IPS-20b (cell line): Measurements from ENCODE around the gene CACNA1C.

Experiments
- H3K27ac ChIP-seq: one replicate; pipeline ENCODE4 v1.5.1; 2013; ENCODE audit warnings: low read length
- H3K27me3 ChIP-seq: 2 replicates; pipeline ENCODE4 v1.6.1; 2013; ENCODE audit warnings: mild to moderate bottlenecking, low read length, inconsistent platforms; ENCODE audit not compliant: insufficient read depth
- H3K36me3 ChIP-seq: 2 replicates; pipeline ENCODE4 v1.6.1; 2013; ENCODE audit warnings: low read depth, mild to moderate bottlenecking, inconsistent platforms, low read length, moderate library complexity; ENCODE audit not compliant: insufficient read depth
- H3K4me1 ChIP-seq: 2 replicates; pipeline ENCODE4 v1.6.1; 2013; ENCODE audit warnings: mild to moderate bottlenecking, control low read depth, inconsistent platforms, low read length, moderate library complexity; ENCODE audit not compliant: insufficient read depth
- H3K4me3 ChIP-seq: 2 replicates; pipeline ENCODE4 v1.5.1; 2013; ENCODE audit warnings: mild to moderate bottlenecking, low read length, inconsistent platforms
- H3K9ac ChIP-seq: 2 replicates; pipeline ENCODE4 v1.6.1; 2013; ENCODE audit warnings: low read depth, mild to moderate bottlenecking, inconsistent platforms, low read length, moderate library complexity
- H3K9me3 ChIP-seq: 2 replicates; pipeline ENCODE4 v1.6.1; 2013; ENCODE audit warnings: mild to moderate bottlenecking, low read depth, low read length, inconsistent platforms; ENCODE audit not compliant: insufficient read depth

Gene CACNA1C

DNA sequence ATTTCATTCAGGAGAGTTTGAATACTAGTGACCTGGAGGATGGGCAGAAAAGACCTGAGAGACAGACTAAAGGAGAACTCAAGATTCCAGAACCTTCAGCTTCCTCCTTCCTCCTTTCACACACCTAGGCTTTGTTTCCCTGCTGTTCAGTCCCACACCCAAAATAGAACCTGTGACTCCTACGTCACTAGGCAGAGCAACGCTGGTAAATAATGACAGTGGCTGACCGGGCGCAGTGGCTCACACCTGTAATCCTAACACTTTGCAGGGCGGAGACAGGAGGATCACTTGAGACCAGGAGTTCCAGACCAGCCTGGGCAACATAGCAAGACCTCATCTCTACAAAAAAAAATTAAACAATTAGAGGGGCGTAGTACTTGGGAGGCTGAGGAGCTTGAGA is 575.6 kb downstream of the CACNA1C start:
- H3K9ac ChIP-seq: no peak overlapping the region

DNA sequence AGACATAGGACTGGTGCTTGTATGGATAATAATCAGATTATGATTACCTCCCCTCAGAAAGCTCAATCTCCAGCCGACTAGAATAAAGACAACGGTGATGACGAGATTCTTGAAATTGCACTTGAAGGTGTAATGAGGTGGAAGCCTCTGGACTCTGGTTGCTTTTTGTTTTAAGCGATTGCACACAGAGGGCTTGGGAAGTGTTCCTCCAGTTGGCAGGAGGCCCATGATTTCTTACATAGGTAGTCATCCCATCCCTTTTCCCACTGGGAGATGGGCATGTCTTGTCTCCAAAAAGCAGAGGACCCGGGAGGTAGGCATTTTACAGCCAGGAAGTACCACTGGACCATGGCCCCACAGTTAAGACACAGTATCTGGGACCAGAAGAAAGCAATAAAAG is 576.3 kb downstream of the CACNA1C start:
- no peak overlapping the region for H3K27ac ChIP-seq
- H3K27me3 ChIP-seq: no peaks in the 10 kb centered on the region
- H3K9ac ChIP-seq: no peak overlapping the region
- H3K36me3 ChIP-seq: no peaks in the 10 kb centered on the region
- H3K4me1 ChIP-seq: peaks cover 8% of the 10 kb centered on the region; the same call in 1 of the 2 replicates
- H3K4me3 ChIP-seq: no peak overlapping the region
- no peaks in the 10 kb centered on the region for H3K9me3 ChIP-seq

More for the DNA sequence above, 575.6 kb downstream of the CACNA1C start:
- Histone ChIP-seq H3K27ac (no peak overlapping the region), H3K4me3 (no peak overlapping the region), H3K4me1 (peaks cover 8% of the 10 kb centered on the region; the same call in 1 of the 2 replicates), H3K36me3 (no peaks in the 10 kb centered on the region), H3K9me3 (no peaks in the 10 kb centered on the region), H3K27me3 (no peaks in the 10 kb centered on the region)

DNA sequence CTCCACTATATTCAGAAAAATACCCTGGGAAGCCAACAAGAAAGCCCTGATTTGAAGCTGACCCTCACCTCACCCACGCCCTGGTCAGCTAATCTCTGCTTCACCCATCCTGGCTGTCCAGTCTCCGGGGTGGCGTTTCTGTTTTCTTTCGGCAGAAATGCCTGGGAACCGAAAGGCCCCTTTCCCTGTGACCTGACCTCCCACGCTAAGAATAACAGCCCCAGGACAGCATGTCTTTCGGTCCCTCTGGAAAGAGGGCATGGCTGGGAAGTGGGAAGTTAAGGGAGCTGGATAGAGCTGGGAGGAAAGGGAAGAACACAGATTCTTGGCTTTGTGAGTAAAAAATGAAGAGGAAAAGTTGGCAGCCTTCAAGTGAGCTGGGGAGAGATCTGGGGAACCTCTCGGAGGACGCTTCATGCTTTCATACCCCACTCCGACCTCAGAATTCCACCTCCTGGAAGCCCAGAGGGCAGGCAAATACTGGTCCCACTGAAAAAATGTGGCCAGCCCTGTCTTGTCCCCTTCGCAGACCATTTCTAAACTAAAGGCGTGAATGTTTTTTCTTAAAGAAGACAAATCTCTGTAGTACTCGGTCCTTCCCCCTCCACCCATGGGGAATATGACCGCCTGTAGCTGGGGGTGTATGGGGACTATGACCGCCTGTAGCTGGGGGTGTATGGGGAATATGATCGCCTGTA is 579.0 kb downstream of the CACNA1C start:
- H3K9me3 ChIP-seq: no peaks in the 10 kb centered on the region
- H3K9ac ChIP-seq: no peak overlapping the region
- no peaks in the 10 kb centered on the region for H3K27me3 ChIP-seq
- no peaks in the 10 kb centered on the region for H3K4me1 ChIP-seq
- H3K36me3 ChIP-seq: no peaks in the 10 kb centered on the region
- no peak overlapping the region for H3K27ac ChIP-seq
- no peak overlapping the region for H3K4me3 ChIP-seq

DNA sequence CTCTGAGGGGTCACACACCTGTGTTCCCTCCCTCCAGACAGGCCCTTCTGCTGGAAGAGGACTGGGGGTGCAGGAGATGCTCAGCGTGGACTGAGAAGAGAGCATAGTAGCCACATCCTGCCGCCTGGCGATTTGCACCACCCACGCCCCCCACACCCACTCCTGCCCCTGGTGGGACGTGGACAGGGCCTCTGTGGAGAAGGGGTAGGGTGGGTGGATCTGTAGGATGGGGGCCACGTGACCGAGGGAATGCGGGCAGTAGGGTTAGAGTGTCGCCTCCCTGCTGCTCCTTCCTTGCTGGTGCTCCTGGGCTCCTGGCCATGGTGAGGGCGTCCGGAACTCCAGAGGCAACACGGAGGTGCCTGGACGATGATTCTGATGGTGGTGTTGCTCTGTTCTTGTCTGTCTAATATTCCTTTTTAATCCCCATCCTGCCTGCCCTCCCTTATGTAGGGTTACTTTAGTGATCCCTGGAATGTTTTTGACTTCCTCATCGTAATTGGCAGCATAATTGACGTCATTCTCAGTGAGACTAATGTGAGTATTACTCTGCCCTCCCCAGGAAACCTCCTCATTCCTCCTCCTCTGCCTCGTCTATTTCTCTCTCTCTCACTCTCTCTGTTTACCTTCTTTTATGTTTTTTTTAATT is 580.5 kb downstream of the CACNA1C start:
- Histone ChIP-seq H3K9ac (no peak overlapping the region), H3K36me3 (no peaks in the 10 kb centered on the region), H3K27me3 (no peaks in the 10 kb centered on the region), H3K4me3 (no peak overlapping the region), H3K9me3 (no peaks in the 10 kb centered on the region), H3K4me1 (no peaks in the 10 kb centered on the region), H3K27ac (no peak overlapping the region)

DNA sequence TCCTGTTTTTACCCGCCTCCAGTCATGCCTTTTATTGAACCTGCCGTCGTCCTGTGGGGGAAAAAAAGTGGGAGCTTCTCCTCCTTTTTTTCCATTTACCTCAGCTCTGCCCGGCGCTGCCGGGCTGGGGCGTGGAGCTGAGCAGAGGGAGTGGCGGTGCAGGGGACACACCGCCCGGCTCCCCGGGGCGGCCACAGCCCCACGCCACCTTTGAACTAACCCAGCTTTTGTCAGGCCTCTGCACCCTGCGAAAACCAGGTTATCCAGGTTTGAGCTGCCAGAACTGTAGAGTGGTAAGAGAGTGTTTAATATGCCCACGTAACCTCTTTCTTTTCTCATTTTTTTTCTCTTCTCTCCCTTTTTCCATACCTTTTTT is 581.0 kb downstream of the CACNA1C start:
- Histone ChIP-seq H3K9ac (no peak overlapping the region), H3K9me3 (no peaks in the 10 kb centered on the region), H3K36me3 (no peaks in the 10 kb centered on the region), H3K4me1 (no peaks in the 10 kb centered on the region), H3K27ac (no peak overlapping the region), H3K27me3 (no peaks in the 10 kb centered on the region), H3K4me3 (no peak overlapping the region)

DNA sequence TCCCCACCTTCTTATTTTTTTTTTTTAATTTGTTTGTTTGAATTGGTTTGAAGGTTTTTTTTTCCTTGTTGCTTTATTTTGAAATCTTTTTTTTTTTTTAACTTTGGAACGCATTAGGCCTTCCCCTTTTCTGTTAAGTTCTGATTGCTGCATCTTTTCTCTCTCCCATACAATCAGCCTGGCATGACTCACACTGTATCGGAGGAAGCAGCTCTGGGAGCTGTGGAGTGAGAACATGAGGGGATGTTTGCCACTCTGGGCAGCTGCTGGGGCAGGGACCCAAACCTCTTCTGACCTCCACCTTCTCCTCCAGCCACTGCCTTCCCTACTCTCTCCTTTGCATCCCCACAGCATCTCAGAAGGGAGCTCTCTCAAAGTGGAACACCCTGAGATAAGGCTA is 581.7 kb downstream of the CACNA1C start:
- Histone ChIP-seq H3K9me3 (no peaks in the 10 kb centered on the region), H3K4me3 (no peak overlapping the region), H3K27me3 (no peaks in the 10 kb centered on the region), H3K9ac (no peak overlapping the region), H3K36me3 (no peaks in the 10 kb centered on the region), H3K27ac (no peak overlapping the region), H3K4me1 (no peaks in the 10 kb centered on the region)

DNA sequence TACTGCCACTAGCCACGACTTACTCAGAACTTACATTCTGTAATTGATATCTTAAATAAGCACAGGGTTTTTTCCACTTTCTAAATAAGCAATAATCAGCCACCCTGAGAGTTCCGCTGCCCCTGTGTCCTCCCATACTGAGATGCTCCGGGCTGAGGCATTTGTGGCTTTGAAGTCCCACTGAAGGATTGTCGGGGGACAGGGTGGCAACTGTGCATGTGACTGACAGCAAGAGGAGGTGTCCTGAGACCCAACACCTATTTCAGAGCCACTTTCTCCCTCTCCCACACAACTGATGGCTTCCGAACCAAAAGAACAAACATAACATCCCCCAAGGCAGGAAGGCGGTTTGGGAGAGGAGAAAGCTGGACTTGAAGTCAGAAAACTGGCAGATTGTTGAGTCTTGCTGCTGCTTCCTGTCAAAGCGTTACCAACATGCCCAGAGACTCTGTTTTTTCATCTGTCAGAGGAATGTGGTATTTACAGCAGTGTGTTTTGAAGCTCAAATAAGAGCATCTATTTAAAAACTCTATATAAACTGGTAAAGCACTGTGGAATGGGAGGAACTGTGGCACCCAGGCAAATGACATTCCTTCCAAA is 584.1 kb downstream of the CACNA1C start:
- H3K36me3 ChIP-seq: no peaks in the 10 kb centered on the region
- peaks cover 10% of the 10 kb centered on the region; the same call in 1 of the 2 replicates for H3K4me1 ChIP-seq
- H3K27ac ChIP-seq: no peak overlapping the region
- no peak overlapping the region for H3K4me3 ChIP-seq
- no peaks in the 10 kb centered on the region for H3K9me3 ChIP-seq
- H3K27me3 ChIP-seq: no peaks in the 10 kb centered on the region
- H3K9ac ChIP-seq: no peak overlapping the region

DNA sequence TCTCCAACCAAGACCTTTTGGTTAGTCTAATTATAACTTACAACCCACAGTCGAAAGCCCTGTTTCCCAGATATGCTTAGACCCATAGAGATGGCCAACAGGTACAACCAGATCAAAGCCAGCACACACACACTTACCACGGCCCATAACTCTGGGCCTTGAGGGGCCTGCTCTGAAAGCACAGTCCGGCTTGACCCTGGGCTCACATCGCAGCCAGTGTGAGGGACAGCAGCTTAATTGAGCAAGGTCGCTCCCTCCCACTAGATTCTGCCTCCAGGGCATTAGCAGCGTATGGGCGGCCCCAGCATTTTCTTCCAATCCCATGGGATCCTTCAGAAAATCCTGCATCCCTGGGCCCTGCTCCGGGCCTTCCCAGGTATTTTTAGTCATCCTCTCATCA is 584.6 kb downstream of the CACNA1C start:
- H3K27ac ChIP-seq: no peak overlapping the region
- peaks cover 10% of the 10 kb centered on the region; the same call in 1 of the 2 replicates for H3K4me1 ChIP-seq
- H3K4me3 ChIP-seq: no peak overlapping the region
- H3K36me3 ChIP-seq: no peaks in the 10 kb centered on the region
- no peak overlapping the region for H3K9ac ChIP-seq
- H3K9me3 ChIP-seq: no peaks in the 10 kb centered on the region
- H3K27me3 ChIP-seq: no peaks in the 10 kb centered on the region

DNA sequence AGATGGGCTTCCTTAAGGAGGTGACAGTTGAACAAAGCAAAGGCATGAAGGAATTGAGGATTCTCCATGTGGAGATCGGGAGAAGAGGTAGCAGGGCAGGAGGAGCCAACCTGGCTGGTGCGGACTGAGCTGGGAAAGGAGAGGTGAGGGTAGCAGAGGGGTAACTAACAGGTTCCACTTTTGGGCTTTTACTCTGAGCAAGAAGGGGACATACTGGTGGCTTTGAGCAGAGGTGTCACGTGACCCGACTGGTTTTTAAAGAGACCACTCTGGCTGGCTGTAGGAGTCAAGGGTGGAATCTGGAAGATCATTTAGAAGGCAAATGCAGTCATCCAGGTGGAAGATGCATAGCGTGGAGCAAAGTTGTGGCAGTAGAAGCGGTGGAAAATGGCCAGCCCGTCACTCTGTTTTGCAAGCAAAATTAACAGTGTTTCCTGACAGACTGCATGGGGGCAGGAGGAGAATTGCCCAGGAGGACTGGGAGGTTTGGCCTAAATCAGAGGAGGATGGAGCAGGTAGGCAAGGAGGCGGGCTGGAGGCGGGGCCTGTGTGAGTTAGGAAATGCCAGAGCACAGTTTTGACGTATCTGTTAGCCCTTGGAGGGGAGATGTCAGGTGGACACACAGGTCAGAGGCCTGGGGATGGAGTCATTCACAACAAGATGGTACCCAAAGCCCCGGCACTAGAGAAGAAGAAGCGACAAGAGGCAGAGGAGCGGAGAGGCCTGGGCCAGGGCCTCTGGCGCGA is 585.7 kb downstream of the CACNA1C start:
- Histone ChIP-seq H3K4me3 (no peak overlapping the region), H3K9me3 (no peaks in the 10 kb centered on the region), H3K27ac (no peak overlapping the region), H3K36me3 (no peaks in the 10 kb centered on the region), H3K9ac (no peak overlapping the region), H3K27me3 (no peaks in the 10 kb centered on the region), H3K4me1 (peaks cover 10% of the 10 kb centered on the region; the same call in 1 of the 2 replicates)

DNA sequence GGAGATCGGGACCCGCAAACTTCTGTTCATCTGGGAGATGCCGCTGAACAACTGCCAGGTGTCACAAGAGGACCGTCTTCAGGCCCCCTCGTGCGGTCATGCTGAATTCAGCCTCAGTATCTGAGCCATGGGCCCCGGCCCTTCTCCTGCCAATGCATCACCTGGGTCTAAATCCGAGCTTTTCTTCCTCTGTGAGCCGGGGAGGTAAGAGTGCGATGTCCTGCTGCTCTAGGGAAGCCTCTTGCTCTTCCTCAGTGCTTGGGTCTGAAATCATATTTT is 586.2 kb downstream of the CACNA1C start:
- Histone ChIP-seq H3K36me3 (no peaks in the 10 kb centered on the region), H3K9me3 (no peaks in the 10 kb centered on the region), H3K27ac (no peak overlapping the region), H3K4me1 (peaks cover 10% of the 10 kb centered on the region; the same call in 1 of the 2 replicates), H3K4me3 (no peak overlapping the region), H3K27me3 (no peaks in the 10 kb centered on the region), H3K9ac (no peak overlapping the region)

DNA sequence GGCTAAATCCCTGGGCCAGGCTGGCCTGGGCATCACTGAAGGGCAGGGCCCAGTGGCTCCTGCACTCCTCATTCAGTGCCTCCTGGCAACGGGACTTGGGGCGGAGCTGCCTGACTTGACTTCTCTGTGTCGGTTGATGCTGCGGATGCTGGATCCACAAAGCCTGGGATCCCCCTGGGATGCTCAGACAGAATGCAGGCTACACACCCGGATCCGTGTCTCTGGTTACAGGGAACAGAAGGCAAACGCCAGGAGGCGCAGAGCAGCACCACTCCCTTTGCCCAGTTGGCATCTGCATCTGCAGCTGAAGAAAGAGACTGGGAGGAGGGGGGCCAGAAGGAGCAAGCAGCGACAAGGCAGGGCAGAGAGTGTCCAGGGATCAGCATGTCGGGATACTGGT is 587.5 kb downstream of the CACNA1C start:
- Histone ChIP-seq H3K27ac (no peak overlapping the region), H3K36me3 (no peaks in the 10 kb centered on the region), H3K4me3 (no peak overlapping the region), H3K9ac (no peak overlapping the region), H3K4me1 (peaks cover 10% of the 10 kb centered on the region; the same call in 1 of the 2 replicates), H3K27me3 (no peaks in the 10 kb centered on the region), H3K9me3 (no peaks in the 10 kb centered on the region)
